Adrenal gland (tissue), 12 donors: ENCODE results near the gene MINK1. TPM values are rescaled to one million over a fixed set of nuclear protein-coding genes. Genes with fewer than 3 reads are reported as not detected.

Experiments
- DNase-seq, 7 donors: peaks; one replicate each; pipeline ENCODE4 v3.0.0-alpha.2; 2019 to 2020
- H3K27ac ChIP-seq, 5 donors: fragments of 200-600 bp; sonication (generic) in 4 of 5; 1 replicate in 3 of 5; 2 replicates in 2 of 5; pipeline versions ENCODE4 v1.5.1 to v1.8.0; 2016 to 2020; ENCODE audit warnings: mild to moderate bottlenecking in 1 of 5
- H3K27me3 ChIP-seq: fragments of 200-600 bp; 2 replicates; pipeline ENCODE4 v1.8.0; 2021
- H3K36me3 ChIP-seq, 2 donors: fragments of 200-600 bp; replicated peaks in 1 of 2; 1 replicate in 1 of 2; 2 replicates in 1 of 2; pipeline versions ENCODE4 v1.5.1 to v1.8.0; 2018 to 2022
- H3K4me1 ChIP-seq, 2 donors: fragments of 200-600 bp; replicated peaks in 1 of 2; 1 replicate in 1 of 2; 2 replicates in 1 of 2; pipeline versions ENCODE4 v1.5.1 to v1.8.0; 2018 to 2021
- H3K4me3 ChIP-seq, 4 donors: fragments of 200-600 bp; sonication (generic) in 3 of 4; one replicate each; pipeline ENCODE4 v1.5.1; 2016 to 2018
- H3K9me3 ChIP-seq, 3 donors: fragments of 200-600 bp; sonication (generic) in 1 of 3; replicated peaks in 1 of 3; 1 replicate in 2 of 3; 2 replicates in 1 of 3; pipeline versions ENCODE4 v1.5.1 to v1.8.0; 2016 to 2021
- CTCF ChIP-seq, 6 experiments: fragments of 450-650 bp in 4 of 6; fragments of 200-600 bp in 2 of 6; sonication (generic) in 1 of 6; IDR thresholded peaks; 1 replicate in 5 of 6; 2 replicates in 1 of 6; pipeline versions ENCODE4 v1.5.1 to v1.8.0; 2016 to 2021; ENCODE audit warnings: antibody characterized with exemption in 6 of 6, mild to moderate bottlenecking in 2 of 6, moderate library complexity in 1 of 6
- POLR2A ChIP-seq, 2 donors: fragments of 450-650 bp; IDR thresholded peaks; one replicate each; pipeline ENCODE4 v1.6.1; 2017; ENCODE audit warnings: antibody characterized with exemption in 2 of 2, mild to moderate bottlenecking in 2 of 2, moderate library complexity in 1 of 2
- WGBS, 4 donors: extraction: QIAGEN DNeasy Blood & Tissue Kit in 2 of 4; methylation state at CpG; one replicate each; pipeline versions ENCODE4 v1.1.5 to v1.1.7; 2013 to 2017; 5-methylcytosine and 5-hydroxymethylcytosine counted together
- intact Hi-C, 2 donors: fragments of 100-400 bp; cut with DNase I; formaldehyde crosslinking; loops; one replicate each; pipeline versions ENCODE4 v1.14.1 to v1.15.0; 2022 to 2023
- polyA plus RNA-seq, 3 donors: library from polyadenylated mRNA; stranded (reverse); fragments of 200-250 nt in 2 of 3; fragments of 350-450 nt in 1 of 3; fragmentation: Illumina TruSeq in 1 of 3; extraction: RNeasy Lipid Tissue Mini Kit (QIAGEN cat#74804) in 1 of 3; gene quantifications; one replicate each; pipeline ENCODE4 v1.2.3, GENCODE V29; 2013 to 2014
- total RNA-seq, 9 donors: library from RNA; depleted of rRNA in 4 of 9; stranded (reverse); fragments of >200 nt in 4 of 9; fragments of 120-200 nt in 1 of 9; fragmentation: NEBNext Ultra II Directional in 1 of 9; extraction: Animal tissue kit (Norgen Biotek cat#: 25700) in 1 of 9; gene quantifications; one replicate each; pipeline versions ENCODE4 v1.1.0 to v1.2.4, GENCODE V29; 2013 to 2023
- donor health status: healthy with polysubstance abuse.
- donor health status: Bipolar disorder and iron deficiency.
- donor health status: DM: yes; HTN: yes; CAD: no.
- donor health status: DM: no; HTN: no; CAD: no.
- donor health status: DM: no; HTN: no; CAD: no.
- donor health status: DM: yes; HTN: yes; CAD: no.

MINK1 gene
- total and polyA plus RNA-seq, 12 donors: 21.5 to 135 (median 50.4) TPM

GRCh38 chr17:4842376-4842775, 9.2 kb downstream of the MINK1 start:
- H3K27me3 ChIP-seq: no peaks in the 10 kb centered on the region
- no peak overlapping the region for H3K4me3 ChIP-seq
- TF ChIP-seq CTCF (IDR thresholded peaks at IDR 0.05) (no peak), POLR2A (IDR thresholded peaks at IDR 0.05) (no peak)
- H3K9me3 ChIP-seq: no peaks in the 10 kb centered on the region
- 90 to 100% (median 98%) methylated on average over 3 of the region's 3 CpGs for WGBS, 4 donors
- H3K4me1 ChIP-seq: peaks cover 29 to 36% of the 10 kb centered on the region in 2 donors
- intact Hi-C loops: no loop called here
- DNase-seq: no peak
- H3K27ac ChIP-seq: no peak overlapping the region
- no peaks in the 10 kb centered on the region for H3K36me3 ChIP-seq

GRCh38 chr17:4843321-4844000, 10.3 kb downstream of the MINK1 start:
- Histone ChIP-seq H3K4me1 (peaks cover 18 to 30% of the 10 kb centered on the region in 2 donors), H3K27me3 (no peaks in the 10 kb centered on the region), H3K27ac (peak overlapping the region in 1 of 5 donors; percentile 14), H3K9me3 (no peaks in the 10 kb centered on the region), H3K4me3 (no peak overlapping the region), H3K36me3 (no peaks in the 10 kb centered on the region)
- WGBS, 4 donors: 64 to 83% (median 81%) methylated on average over 9 of the region's 9 CpGs
- TF ChIP-seq POLR2A (IDR thresholded peaks at IDR 0.05) (no peak), CTCF (IDR thresholded peaks at IDR 0.05) (no peak)
- DNase-seq: no peak
- intact Hi-C loops: no loop called here

GRCh38 chr17:4845118-4845517, 12.0 kb downstream of the MINK1 start:
- H3K4me1 ChIP-seq: peaks cover 9 to 26% of the 10 kb centered on the region in 2 donors
- TF ChIP-seq POLR2A (IDR thresholded peaks at IDR 0.05) (no peak), CTCF (IDR thresholded peaks at IDR 0.05) (no peak)
- intact Hi-C loops: no loop called here
- H3K9me3 ChIP-seq: no peaks in the 10 kb centered on the region
- 70 to 86% (median 83%) methylated on average over 5 of the region's 5 CpGs for WGBS, 4 donors
- H3K4me3 ChIP-seq: no peak overlapping the region
- DNase-seq: peak in 1 of 7 donors; percentile 41
- H3K36me3 ChIP-seq: no peaks in the 10 kb centered on the region
- H3K27ac ChIP-seq: peak overlapping the region in 1 of 5 donors; percentile 50
- H3K27me3 ChIP-seq: no peaks in the 10 kb centered on the region

- DNase-seq: no peak
- Histone ChIP-seq H3K27ac (no peak overlapping the region), H3K36me3 (no peaks in the 10 kb centered on the region), H3K4me3 (no peak overlapping the region), H3K4me1 (peaks cover 9 to 35% of the 10 kb centered on the region in 2 donors), H3K27me3 (no peaks in the 10 kb centered on the region), H3K9me3 (no peaks in the 10 kb centered on the region)
- TF ChIP-seq CTCF (IDR thresholded peaks at IDR 0.05) (no peak), POLR2A (IDR thresholded peaks at IDR 0.05) (no peak)
- intact Hi-C loops: no loop called here
- 76 to 89% (median 84%) methylated on average over 11 to 13 of the region's 13 CpGs for WGBS, 4 donors
These were observed 13.7 kb downstream of the MINK1 start for GRCh38 chr17:4846635-4847390.
